GM12878 (cell line): ENCODE results near the gene CCR1. TPM values are rescaled to one million over a fixed set of nuclear protein-coding genes. Genes with fewer than 3 reads are reported as not detected.
A peak's percentile ranks its signal among the peaks of the same experiment; 100 is the strongest.

ENCODE experiments used
- ATAC-seq: fragments of 200-7000 bp; cut with Tn5 transposase; 3 replicates; pipeline ENCODE4 v1.9.1; 2020; ENCODE audit warnings: mild to moderate bottlenecking, moderate library complexity
- BruUV-seq: library from RNA; stranded (reverse); fragments of 400-500 nt; replicated peaks from 2 replicates; lab custom pipeline; 2021; lab: Mats Ljungman, UMichigan
- CTCF ChIA-PET: fragments of 300-600 bp; sonication (Branson Sonifier 250); formaldehyde crosslinking; extraction: SDS; loops from one replicate; lab custom pipeline; 2021; ENCODE audit warnings: inconsistent platforms; lab: Yijun Ruan, JAX
- POLR2A ChIA-PET: fragments of 350-600 bp; formaldehyde crosslinking; extraction: SDS; loops from one replicate; lab custom pipeline; 2021; ENCODE audit warnings: inconsistent platforms; lab: Charles Lee
- RAD21 ChIA-PET: fragments of 300-600 bp; sonication (Branson Sonifier 250); formaldehyde crosslinking; loops from one replicate; lab custom pipeline; 2023; ENCODE audit warnings: antibody characterized with exemption; ENCODE audit not compliant: unreplicated experiment; lab: Charles Lee
- SMC1A ChIA-PET: fragments of 300-600 bp; sonication (Branson Sonifier 250); formaldehyde crosslinking; loops from one replicate; lab custom pipeline; 2023; ENCODE audit not compliant: unreplicated experiment, uncharacterized antibody; lab: Charles Lee
- DNase-seq: peaks from one replicate; pipeline ENCODE4 v3.0.0-alpha.2; 2011; ENCODE audit warnings: low read depth, low spot score
- FAIRE-seq: peaks from 3 replicates; lab custom pipeline; 2011; peaks lifted over from hg19 to GRCh38; lab: Jason Lieb, UNC
- H2AFZ ChIP-seq: 2 replicates; pipeline ENCODE4 v1.6.0; 2011; ENCODE audit warnings: low read depth, low read length, control low read depth; ENCODE audit not compliant: control insufficient read depth
- H3K27ac ChIP-seq: 2 replicates; pipeline ENCODE4 v1.5.1; 2011; ENCODE audit warnings: control low read depth; ENCODE audit not compliant: control insufficient read depth, insufficient read depth
- H3K27me3 ChIP-seq, 2 experiments: replicated peaks in 1 of 2; 2 replicates each; pipeline versions ENCODE4 v1.6.0 to v1.6.1; 2011; ENCODE audit warnings: low read length in 1 of 2; ENCODE audit not compliant: control insufficient read depth in 2 of 2, insufficient read depth in 2 of 2
- H3K36me3 ChIP-seq, 2 experiments: 2 replicates each; pipeline ENCODE4 v1.5.1; 2011; ENCODE audit warnings: low read length in 1 of 2; ENCODE audit not compliant: control insufficient read depth in 2 of 2, insufficient read depth in 2 of 2
- H3K4me1 ChIP-seq: 2 replicates; pipeline ENCODE4 v1.6.1; 2011; ENCODE audit warnings: mild to moderate bottlenecking, low read length, moderate library complexity, mixed read lengths; ENCODE audit not compliant: control insufficient read depth, insufficient read depth
- H3K4me2 ChIP-seq: 2 replicates; pipeline ENCODE4 v1.6.0; 2011; ENCODE audit warnings: control low read depth; ENCODE audit not compliant: control insufficient read depth, insufficient read depth
- H3K4me3 ChIP-seq: fragments of 200-600 bp; sonication (generic); 2 replicates; pipeline ENCODE4 v1.5.1; 2016
- H3K79me2 ChIP-seq: 2 replicates; pipeline ENCODE4 v1.6.0; 2011; ENCODE audit warnings: low read length; ENCODE audit not compliant: control insufficient read depth, insufficient read depth
- H3K9ac ChIP-seq: 2 replicates; pipeline ENCODE4 v1.8.0; 2011; ENCODE audit warnings: low read length, control low read depth, mixed read lengths; ENCODE audit not compliant: control insufficient read depth, insufficient read depth
- H3K9me3 ChIP-seq: replicated peaks from 3 replicates; pipeline ENCODE4 v1.5.1; 2011; ENCODE audit warnings: mild to moderate bottlenecking, low read length; ENCODE audit not compliant: control insufficient read depth, insufficient read depth
- H4K20me1 ChIP-seq: 2 replicates; pipeline ENCODE4 v1.6.0; 2011; ENCODE audit not compliant: control insufficient read depth, insufficient read depth
- EED ChIP-seq: sonication (generic); IDR thresholded peaks from 2 replicates; pipeline ENCODE4 v1.6.1; 2016; ENCODE audit warnings: antibody characterized with exemption, low read depth
- ELK1 ChIP-seq: IDR thresholded peaks from 2 replicates; pipeline ENCODE4 v1.6.1; 2012; ENCODE audit warnings: low read depth, low read length, improper control_type of control experiment
- JUND ChIP-seq: IDR thresholded peaks from 2 replicates; pipeline ENCODE4 v1.6.1; 2012; ENCODE audit warnings: low read depth, mild to moderate bottlenecking, low read length, improper control_type of control experiment, moderate library complexity
- KDM1A ChIP-seq: fragments of 200-600 bp; sonication (generic); IDR thresholded peaks from 2 replicates; pipeline ENCODE4 v1.6.1; 2016; ENCODE audit warnings: borderline replicate concordance
- MLLT1 ChIP-seq: fragments of 450-650 bp; IDR thresholded peaks from 2 replicates; pipeline ENCODE4 v1.6.1; 2016; ENCODE audit warnings: mild to moderate bottlenecking
- SIN3A ChIP-seq: IDR thresholded peaks from 2 replicates; pipeline ENCODE4 v1.6.1; 2012; ENCODE audit warnings: low read depth, low read length, improper control_type of control experiment
- SP1 ChIP-seq: IDR thresholded peaks from one replicate; pipeline ENCODE4 v1.6.1; 2011; ENCODE audit warnings: low read depth, low read length
- SPI1 ChIP-seq: IDR thresholded peaks from 2 replicates; pipeline ENCODE4 v1.6.1; 2011; ENCODE audit warnings: low read depth, mild to moderate bottlenecking, low read length, moderate library complexity, borderline replicate concordance; ENCODE audit not compliant: insufficient read depth
- WGBS: methylation state at CpG from one replicate; pipeline ENCODE4 v1.1.6; 2016; ENCODE audit warnings: low lambda C conversion rate; ENCODE audit not compliant: insufficient replicate concordance, insufficient coverage; ENCODE audit errors: missing lambda C conversion rate; 5-methylcytosine and 5-hydroxymethylcytosine counted together
- in situ Hi-C: fragments of 300-500 bp; cut with MboI; formaldehyde crosslinking; loops from 9 replicates; pipeline ENCODE4 v1.14.3; 2018; ENCODE audit warnings: mixed read lengths
- intact Hi-C: fragments of 100-400 bp; cut with micrococcal nuclease; formaldehyde crosslinking; loops from one replicate; pipeline ENCODE4 v1.14.2; 2022; ENCODE audit not compliant: unreplicated experiment
- polyA plus RNA-seq, 11 experiments: library from polyadenylated mRNA; depleted of rRNA in 4 of 11; unstranded in 6 of 11; stranded (reverse) in 5 of 11; fragments of >200 nt; fragmentation: Nextera tagmentation in 4 of 11; fragmentation: Illumina TruSeq in 1 of 11; extraction: Ambion mirVana in 4 of 11; extraction: Trizol in 1 of 11; gene quantifications; 1 replicate in 1 of 11; 2 replicates in 10 of 11; pipeline versions ENCODE4 v1.2.1 to v1.2.3, GENCODE V29; 2011 to 2016; ENCODE audit warnings: inconsistent platforms in 2 of 11, missing spikeins in 2 of 11, low read depth in 1 of 11
- total RNA-seq, 4 experiments: library from RNA; depleted of rRNA in 3 of 4; stranded (reverse); fragments of >200 nt in 3 of 4; fragmentation: Illumina TruSeq in 1 of 4; extraction: Trizol in 1 of 4; gene quantifications; 2 replicates each; pipeline versions ENCODE4 v1.2.1 to v1.2.3, GENCODE V29; 2013 to 2021

CCR1 gene
- total and polyA plus RNA-seq, 10 of the 15 experiments (the other 5 are each of a cell fraction or from before 2014, with no cell fraction given): 2.3 to 11.0 (median 7.8) TPM

- TF ChIP-seq EED (peak; percentile 43; the same call in 1 of the 2 replicates), ELK1 (no peak), JUND (no peak), SPI1 (0 out of 2 replicates have a peak, but pooled peaks have one; percentile 17)
These were observed 16.4 kb downstream of the CCR1 start (continued) for GRCh38 chr3:46191730-46192129.

- FAIRE-seq (no peak), ATAC-seq (no peak), DNase-seq (no peak)
- Histone ChIP-seq H2AFZ (no peak overlapping the region), H3K9me3 (peaks cover 14% of the 10 kb centered on the region), H3K4me3 (no peak overlapping the region), H3K4me2 (no peak overlapping the region), H3K36me3 (no peaks in the 10 kb centered on the region), H3K27me3 (no peaks in the 10 kb centered on the region; a peak in 1 of 4 replicates), H3K9ac (no peak overlapping the region), H3K27ac (no peak overlapping the region), H4K20me1 (no peaks in the 10 kb centered on the region), H3K4me1 (peaks cover 33% of the 10 kb centered on the region), H3K79me2 (no peaks in the 10 kb centered on the region)
- TF ChIP-seq KDM1A: no peak
- no peak for TF ChIP-seq SIN3A
- TF ChIP-seq MLLT1: no peak
- TF ChIP-seq SP1: no peak
- intact Hi-C loops: no loop called here
- RAD21 ChIA-PET: interaction anchor here (1.0 to 5.5 kb wide), 3 partner anchors 19 to 100 kb away, joined by 4 to 35 read pairs (median 6); partner anchors contain the start of gene CCR1
- WGBS: 95% methylated on average over 10 of the region's 10 CpGs
- POLR2A ChIA-PET: no interaction called here
- in situ Hi-C loops: no loop called here
- SMC1A ChIA-PET: interaction anchor here (0.6 to 8.0 kb wide), 5 partner anchors 9 to 181 kb away, joined by 3 to 103 read pairs (median 7); partner anchors contain the start of gene CCR1
- CTCF ChIA-PET: interaction anchor here (0.6 to 9.5 kb wide), 4 partner anchors 19 to 670 kb away, joined by 3 to 71 read pairs (median 6); partner anchors contain the start of gene CCR1
- no TSS peak for BruUV-seq
These were observed 19.4 kb downstream of the CCR1 start for GRCh38 chr3:46188708-46189107.
